ENCODE results near the gene CDK14. TPM values are rescaled to one million over a fixed set of nuclear protein-coding genes. Genes with fewer than 3 reads are reported as not detected.

Gene CDK14
- total and polyA plus RNA-seq, 2 donors (not counting 3 experiments of a cell fraction or from before 2014, with no cell fraction given) = 5.5 to 34.2 TPM

GRCh38 chr7:90839727-90840291, 243.7 kb downstream of the CDK14 start:
- H3K9ac ChIP-seq (replicated peaks; ENCODE audit: extremely low read depth, insufficient read depth, low read length) = no peak overlapping the region
- no peak overlapping the region for H3K27ac ChIP-seq (ENCODE audit: insufficient read depth, low read depth, low read length)
- intact Hi-C loops (cut with micrococcal nuclease) = no loop called here
- no peak for TF ChIP-seq JUN (IDR thresholded peaks at IDR 0.05; ENCODE audit: borderline replicate concordance, insufficient read depth, insufficient read length, low read depth)
- no peak for TF ChIP-seq POLR2AphosphoS5 (IDR thresholded peaks at IDR 0.05; ENCODE audit: insufficient read depth, low read depth, low read length)
- TF ChIP-seq CTCF (IDR thresholded peaks at IDR 0.05; ENCODE audit: extremely low read depth in 1 of 2, insufficient read depth in 1 of 2, low read depth in 1 of 2, low read length in 2 of 2) = no peak
- TF ChIP-seq, protein P1, sequence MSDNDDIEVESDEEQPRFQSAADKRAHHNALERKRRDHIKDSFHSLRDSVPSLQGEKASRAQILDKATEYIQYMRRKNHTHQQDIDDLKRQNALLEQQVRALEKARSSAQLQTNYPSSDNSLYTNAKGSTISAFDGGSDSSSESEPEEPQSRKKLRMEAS (IDR thresholded peaks at IDR 0.05; ENCODE audit: insufficient read depth, insufficient read length) = no peak
- TF ChIP-seq EZH2 (IDR thresholded peaks at IDR 0.05; ENCODE audit: borderline replicate concordance, low read depth, low read length, severe bottlenecking) = no peak
- TF ChIP-seq POLR2A (IDR thresholded peaks at IDR 0.05; ENCODE audit: low read depth, low read length) = no peak
- TF ChIP-seq GATA2 (IDR thresholded peaks at IDR 0.05; ENCODE audit: insufficient read depth, insufficient read length, low read depth, low read length) = no peak
- TF ChIP-seq MYC (IDR thresholded peaks at IDR 0.05; ENCODE audit: low read depth, low read length) = no peak
- no peak for TF ChIP-seq FOS (IDR thresholded peaks at IDR 0.05; ENCODE audit: borderline replicate concordance, insufficient read depth, low read length)
- H3K27me3 ChIP-seq (ENCODE audit: control insufficient read depth in 2 of 2, insufficient read depth in 2 of 2, low read length in 2 of 2) = no peaks in the 10 kb centered on the region
- ChIA-PET POLR2A (no interaction called here), CTCF (no interaction called here)
- dilution Hi-C loops (cut with MboI; ENCODE audit: extremely low pct_ligation_motif_present, low sequenced_read_pairs) = no loop called here
- peaks cover 2% of the 10 kb centered on the region for H3K9me1 ChIP-seq (replicated peaks; ENCODE audit: control insufficient read depth, extremely low read depth, insufficient read depth, low read length)
- no peak for DNase-seq (ENCODE audit: low read depth, low spot score)
- no peak overlapping the region for H3K4me3 ChIP-seq (replicated peaks in 1 of 3; ENCODE audit: insufficient read depth in 1 of 3, low read depth in 1 of 3, low read length in 3 of 3)
- H2AFZ ChIP-seq (ENCODE audit: low read depth, low read length) = no peak overlapping the region
- no TSS peak for BruUV-seq (replicated peaks)
- H3K79me2 ChIP-seq (ENCODE audit: control insufficient read depth, insufficient read depth, low read length) = no peaks in the 10 kb centered on the region
- no peak for FAIRE-seq
- H3K9me3 ChIP-seq (replicated peaks; ENCODE audit: control insufficient read depth, insufficient read depth, low read length) = no peaks in the 10 kb centered on the region
- no peaks in the 10 kb centered on the region for H3K36me3 ChIP-seq (ENCODE audit: control insufficient read depth in 2 of 2, extremely low read depth in 1 of 2, insufficient read depth in 2 of 2, low read length in 2 of 2)
- no peak overlapping the region for H3K4me2 ChIP-seq (ENCODE audit: insufficient read depth, low read length)
- H4K20me1 ChIP-seq (replicated peaks; ENCODE audit: control insufficient read depth, extremely low read depth, insufficient read depth, low read length) = no peaks in the 10 kb centered on the region
- no peaks in the 10 kb centered on the region for H3K4me1 ChIP-seq (ENCODE audit: control insufficient read depth, extremely low read depth, insufficient read depth, low read length)
